Measurements from ENCODE around the gene ATP2B2. TPM values are rescaled to one million over a fixed set of nuclear protein-coding genes. Genes with fewer than 3 reads are reported as not detected.

The ATP2B2 gene
- total RNA-seq, 1 experiment from 2014 or later = not detected

GRCh38 chr3:10400749-10401495, 104.5 kb downstream of the ATP2B2 start:
- CTCF ChIA-PET = interaction anchor here (0.6 kb wide), 1 partner anchor 265 kb away, joined by 4 read pairs; no protein-coding TSS in a partner anchor
- H3K4me3 Mint-ChIP-seq (ENCODE audit: unreplicated experiment) = no peak overlapping the region
- no TSS peak for BruUV-seq (replicated peaks)

GRCh38 chr3:10400050-10400748, 105.2 kb downstream of the ATP2B2 start:
- no peak for TF ChIP-seq CTCF (IDR thresholded peaks at IDR 0.05; ENCODE audit: unreplicated experiment)
- DNase-seq (ENCODE audit: unreplicated experiment) = no peak
- Mint-ChIP-seq H3K4me3 (ENCODE audit: unreplicated experiment) (no peak overlapping the region), H3K36me3 (ENCODE audit: insufficient read depth, unreplicated experiment) (no peaks in the 10 kb centered on the region), H3K27me3 (ENCODE audit: insufficient read depth, unreplicated experiment) (no peaks in the 10 kb centered on the region), H3K9me3 (ENCODE audit: unreplicated experiment) (no peaks in the 10 kb centered on the region), H3K4me1 (ENCODE audit: insufficient read depth, unreplicated experiment) (no peaks in the 10 kb centered on the region), H3K27ac (ENCODE audit: low read depth, unreplicated experiment) (no peak overlapping the region)
- POLR2A ChIA-PET = no interaction called here
- no TSS peak for BruUV-seq (replicated peaks)
- intact Hi-C loops (cut with micrococcal nuclease) = no loop called here
- CTCF ChIA-PET = interaction anchor here (0.6 kb wide), 1 partner anchor 266 kb away, joined by 4 read pairs; no protein-coding TSS in a partner anchor

More at GRCh38 chr3:10400749-10401495, 104.5 kb downstream of the ATP2B2 start:
- Mint-ChIP-seq H3K27me3 (ENCODE audit: insufficient read depth, unreplicated experiment) (no peaks in the 10 kb centered on the region), H3K36me3 (ENCODE audit: insufficient read depth, unreplicated experiment) (no peaks in the 10 kb centered on the region), H3K9me3 (ENCODE audit: unreplicated experiment) (no peaks in the 10 kb centered on the region), H3K4me1 (ENCODE audit: insufficient read depth, unreplicated experiment) (no peaks in the 10 kb centered on the region), H3K27ac (ENCODE audit: low read depth, unreplicated experiment) (no peak overlapping the region)
- POLR2A ChIA-PET = no interaction called here
- intact Hi-C loops (cut with micrococcal nuclease) = no loop called here
- DNase-seq (ENCODE audit: unreplicated experiment) = no peak
- TF ChIP-seq CTCF (IDR thresholded peaks at IDR 0.05; ENCODE audit: unreplicated experiment) = no peak

- no peaks in the 10 kb centered on the region for H3K9me3 Mint-ChIP-seq (ENCODE audit: unreplicated experiment)
- no peak overlapping the region for H3K27ac Mint-ChIP-seq (ENCODE audit: low read depth, unreplicated experiment)
- no peak for TF ChIP-seq CTCF (IDR thresholded peaks at IDR 0.05; ENCODE audit: unreplicated experiment)
- no peak for DNase-seq (ENCODE audit: unreplicated experiment)
- intact Hi-C loops (cut with micrococcal nuclease) = no loop called here
- BruUV-seq (replicated peaks) = no TSS peak
- ChIA-PET CTCF (no interaction called here), POLR2A (no interaction called here)
- H3K4me1 Mint-ChIP-seq (ENCODE audit: insufficient read depth, unreplicated experiment) = no peaks in the 10 kb centered on the region
- no peak overlapping the region for H3K4me3 Mint-ChIP-seq (ENCODE audit: unreplicated experiment)
- no peaks in the 10 kb centered on the region for H3K27me3 Mint-ChIP-seq (ENCODE audit: insufficient read depth, unreplicated experiment)
- H3K36me3 Mint-ChIP-seq (ENCODE audit: insufficient read depth, unreplicated experiment) = no peaks in the 10 kb centered on the region
Measured at GRCh38 chr3:10399634-10400033, 105.8 kb downstream of the ATP2B2 start.

DNA sequence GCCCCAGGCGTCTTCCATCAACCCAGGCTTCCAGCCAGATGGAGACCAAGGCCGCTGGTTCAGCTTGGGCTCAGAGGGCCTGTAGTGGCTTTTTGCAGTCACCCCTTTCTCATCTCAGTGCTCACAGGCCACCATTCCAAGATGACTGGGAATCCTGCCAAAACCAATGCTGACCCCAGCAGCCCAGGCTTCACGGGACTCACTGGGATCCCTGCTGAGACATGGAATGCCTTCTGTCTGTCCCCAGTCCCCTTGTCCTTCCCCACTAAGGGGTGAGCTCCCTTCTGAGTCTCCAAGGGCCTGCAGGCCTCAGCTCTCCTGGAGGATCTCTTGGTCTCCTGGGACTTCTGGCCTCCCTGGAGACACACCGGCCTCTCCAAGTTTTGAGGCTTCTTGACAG, 107.0 kb downstream of the ATP2B2 start:
- POLR2A ChIA-PET = no interaction called here
- CTCF ChIA-PET = no interaction called here

More for the DNA sequence above, 107.0 kb downstream of the ATP2B2 start:
- intact Hi-C loops (cut with micrococcal nuclease) = no loop called here
- no peaks in the 10 kb centered on the region for H3K4me1 Mint-ChIP-seq (ENCODE audit: insufficient read depth, unreplicated experiment)
- TF ChIP-seq CTCF (IDR thresholded peaks at IDR 0.05; ENCODE audit: unreplicated experiment) = no peak
- DNase-seq (ENCODE audit: unreplicated experiment) = no peak
- H3K36me3 Mint-ChIP-seq (ENCODE audit: insufficient read depth, unreplicated experiment) = no peaks in the 10 kb centered on the region
- no TSS peak for BruUV-seq (replicated peaks)
- H3K4me3 Mint-ChIP-seq (ENCODE audit: unreplicated experiment) = no peak overlapping the region
- H3K9me3 Mint-ChIP-seq (ENCODE audit: unreplicated experiment) = no peaks in the 10 kb centered on the region
- H3K27ac Mint-ChIP-seq (ENCODE audit: low read depth, unreplicated experiment) = no peak overlapping the region
- no peaks in the 10 kb centered on the region for H3K27me3 Mint-ChIP-seq (ENCODE audit: insufficient read depth, unreplicated experiment)
